CD4-positive, alpha-beta T cell (primary cell): ENCODE measurements around the gene TRPM4. TPM values are rescaled to one million over a fixed set of nuclear protein-coding genes. Genes with fewer than 3 reads are reported as not detected.

Experiments used
- ATAC-seq: fragments of 200-7000 bp; cut with Tn5 transposase; one replicate; pipeline ENCODE4 v1.10.0; 2022; ENCODE audit warnings: mild to moderate bottlenecking; ENCODE audit not compliant: poor library complexity
- CTCF ChIA-PET: fragments of 350-600 bp; sonication (Branson Sonifier 250); formaldehyde crosslinking; loops from one replicate; lab custom pipeline; 2021; ENCODE audit warnings: antibody characterized with exemption, inconsistent platforms; lab: Charles Lee
- POLR2A ChIA-PET: fragments of 350-600 bp; sonication (Branson Sonifier 250); formaldehyde crosslinking; loops from one replicate; lab custom pipeline; 2021; ENCODE audit warnings: antibody characterized with exemption, inconsistent platforms; lab: Charles Lee
- DNase-seq, 14 experiments: peaks; one replicate each; pipeline ENCODE4 v3.0.0-alpha.2; 2013 to 2020; ENCODE audit warnings: mixed read lengths in 2 of 14
- H3K27ac ChIP-seq, 2 donors: one replicate each; pipeline versions ENCODE4 v1.5.1 to v1.7.0; 2013; ENCODE audit warnings: low read length in 2 of 2, low read depth in 1 of 2, mild to moderate bottlenecking in 1 of 2
- H3K27me3 ChIP-seq, 2 experiments: 1 replicate in 1 of 2; 2 replicates in 1 of 2; pipeline versions ENCODE4 v1.6.1 to v1.7.0; 2013; ENCODE audit warnings: low read length in 2 of 2, control low read depth in 1 of 2, mild to moderate bottlenecking in 1 of 2, moderate library complexity in 1 of 2; ENCODE audit not compliant: insufficient read depth in 2 of 2, control insufficient read depth in 1 of 2
- H3K36me3 ChIP-seq: one replicate; pipeline ENCODE4 v1.6.1; 2013; ENCODE audit warnings: low read length, control low read depth; ENCODE audit not compliant: insufficient read depth
- H3K4me1 ChIP-seq: one replicate; pipeline ENCODE4 v1.6.1; 2013; ENCODE audit warnings: low read length, control low read depth; ENCODE audit not compliant: insufficient read depth
- H3K4me3 ChIP-seq: one replicate; pipeline ENCODE4 v1.5.1; 2013; ENCODE audit warnings: mild to moderate bottlenecking, low read length, moderate library complexity
- H3K9me3 ChIP-seq, 2 experiments: 1 replicate in 1 of 2; 2 replicates in 1 of 2; pipeline versions ENCODE4 v1.6.1 to v1.7.0; 2013; ENCODE audit warnings: low read length in 2 of 2, mild to moderate bottlenecking in 2 of 2, control low read depth in 1 of 2, moderate library complexity in 1 of 2; ENCODE audit not compliant: control insufficient read depth in 1 of 2, insufficient read depth in 1 of 2
- H3K27ac Mint-ChIP-seq: one replicate; pipeline ENCODE4 v1.8.0; 2020; ENCODE audit warnings: mixed read lengths
- H3K27me3 Mint-ChIP-seq: one replicate; pipeline ENCODE4 v1.8.0; 2021; ENCODE audit warnings: mixed read lengths
- H3K36me3 Mint-ChIP-seq: one replicate; pipeline ENCODE4 v1.8.0; 2021; ENCODE audit warnings: low read depth, mixed read lengths
- H3K4me1 Mint-ChIP-seq: one replicate; pipeline ENCODE4 v1.8.0; 2021; ENCODE audit warnings: low read depth, mixed read lengths
- H3K4me3 Mint-ChIP-seq: one replicate; pipeline ENCODE4 v1.8.0; 2020; ENCODE audit warnings: mild to moderate bottlenecking, mixed read lengths
- H3K9me3 Mint-ChIP-seq: one replicate; pipeline ENCODE4 v1.8.0; 2020; ENCODE audit warnings: mixed read lengths
- intact Hi-C, 2 experiments: fragments of 100-400 bp; cut with DNase I in 1 of 2; cut with micrococcal nuclease in 1 of 2; formaldehyde crosslinking; loops; one replicate each; pipeline versions ENCODE4 v1.15.1 to v1.9.0; 2023 to 2025; cut with DNase I, micrococcal nuclease
- total RNA-seq, 174 experiments: library from RNA in 2 of 174; stranded (reverse) in 2 of 174; gene quantifications; one replicate each; pipeline ENCODE4 v1.2.3 and lab custom pipeline; 2021 to 2026
- TF ChIP-seq, protein P1 (sequence below): fragments of 200-600 bp; IDR thresholded peaks from one replicate; pipeline ENCODE4 v1.8.0; 2022; ENCODE audit warnings: antibody characterized with exemption, mild to moderate bottlenecking

Gene TRPM4
- total RNA-seq, 2 experiments from 2014 or later, result not detected

- DNase-seq (no peak), ATAC-seq (no peak)
- Mint-ChIP-seq H3K27me3 (no peaks in the 10 kb centered on the region), H3K4me1 (peaks cover 15% of the 10 kb centered on the region), H3K27ac (no peak overlapping the region), H3K36me3 (no peaks in the 10 kb centered on the region), H3K9me3 (no peaks in the 10 kb centered on the region), H3K4me3 (no peak overlapping the region)
- Histone ChIP-seq H3K36me3 (no peaks in the 10 kb centered on the region), H3K4me3 (no peak overlapping the region), H3K27ac (no peak overlapping the region), H3K4me1 (peaks cover 14% of the 10 kb centered on the region), H3K27me3 (no peaks in the 10 kb centered on the region), H3K9me3 (peaks cover 0 to 6% of the 10 kb centered on the region in 2 experiments)
- POLR2A ChIA-PET, result no interaction called here
- CTCF ChIA-PET, result interaction anchor here (1.4 kb wide), 1 partner anchor 8 kb away, joined by 5 read pairs; no protein-coding TSS in a partner anchor
- intact Hi-C loops, result no loop called here
- TF ChIP-seq, protein P1, sequence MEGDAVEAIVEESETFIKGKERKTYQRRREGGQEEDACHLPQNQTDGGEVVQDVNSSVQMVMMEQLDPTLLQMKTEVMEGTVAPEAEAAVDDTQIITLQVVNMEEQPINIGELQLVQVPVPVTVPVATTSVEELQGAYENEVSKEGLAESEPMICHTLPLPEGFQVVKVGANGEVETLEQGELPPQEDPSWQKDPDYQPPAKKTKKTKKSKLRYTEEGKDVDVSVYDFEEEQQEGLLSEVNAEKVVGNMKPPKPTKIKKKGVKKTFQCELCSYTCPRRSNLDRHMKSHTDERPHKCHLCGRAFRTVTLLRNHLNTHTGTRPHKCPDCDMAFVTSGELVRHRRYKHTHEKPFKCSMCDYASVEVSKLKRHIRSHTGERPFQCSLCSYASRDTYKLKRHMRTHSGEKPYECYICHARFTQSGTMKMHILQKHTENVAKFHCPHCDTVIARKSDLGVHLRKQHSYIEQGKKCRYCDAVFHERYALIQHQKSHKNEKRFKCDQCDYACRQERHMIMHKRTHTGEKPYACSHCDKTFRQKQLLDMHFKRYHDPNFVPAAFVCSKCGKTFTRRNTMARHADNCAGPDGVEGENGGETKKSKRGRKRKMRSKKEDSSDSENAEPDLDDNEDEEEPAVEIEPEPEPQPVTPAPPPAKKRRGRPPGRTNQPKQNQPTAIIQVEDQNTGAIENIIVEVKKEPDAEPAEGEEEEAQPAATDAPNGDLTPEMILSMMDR, result no peak
Measured at GRCh38 chr19:49190781-49191180, 33.2 kb downstream of the TRPM4 start.

- ChIA-PET POLR2A (no interaction called here), CTCF (no interaction called here)
- TF ChIP-seq, protein P1, result no peak
- H3K36me3 ChIP-seq, result no peaks in the 10 kb centered on the region
- H3K27ac Mint-ChIP-seq, result no peak overlapping the region
- peaks cover 9% of the 10 kb centered on the region for H3K4me1 Mint-ChIP-seq
- H3K9me3 ChIP-seq, result peaks cover 0 to 1% of the 10 kb centered on the region in 2 experiments
- intact Hi-C loops, result no loop called here
- no peaks in the 10 kb centered on the region for H3K36me3 Mint-ChIP-seq
- no peaks in the 10 kb centered on the region for H3K9me3 Mint-ChIP-seq
- H3K4me3 ChIP-seq, result no peak overlapping the region
- H3K27me3 Mint-ChIP-seq, result peaks cover 8% of the 10 kb centered on the region
- H3K4me1 ChIP-seq, result peaks cover 14% of the 10 kb centered on the region
- no peak overlapping the region for H3K27ac ChIP-seq
- H3K4me3 Mint-ChIP-seq, result no peak overlapping the region
- ATAC-seq (no peak), DNase-seq (no peak)
- H3K27me3 ChIP-seq, result no peaks in the 10 kb centered on the region
Measured at GRCh38 chr19:49193822-49194394, 36.3 kb downstream of the TRPM4 start.

GRCh38 chr19:49194408-49194807 is 36.8 kb downstream of the TRPM4 start:
- H3K36me3 ChIP-seq, result no peaks in the 10 kb centered on the region
- DNase-seq (no peak), ATAC-seq (no peak)
- no peak overlapping the region for H3K4me3 ChIP-seq
- ChIA-PET POLR2A (no interaction called here), CTCF (no interaction called here)
- no peaks in the 10 kb centered on the region for H3K36me3 Mint-ChIP-seq
- peaks cover 7% of the 10 kb centered on the region for H3K4me1 Mint-ChIP-seq
- intact Hi-C loops, result no loop called here
- H3K9me3 Mint-ChIP-seq, result no peaks in the 10 kb centered on the region
- TF ChIP-seq, protein P1, result no peak
- no peaks in the 10 kb centered on the region for H3K9me3 ChIP-seq
- peaks cover 10% of the 10 kb centered on the region for H3K4me1 ChIP-seq
- H3K4me3 Mint-ChIP-seq, result no peak overlapping the region
- no peak overlapping the region for H3K27ac ChIP-seq
- no peak overlapping the region for H3K27ac Mint-ChIP-seq
- H3K27me3 Mint-ChIP-seq, result peaks cover 10% of the 10 kb centered on the region
- H3K27me3 ChIP-seq, result no peaks in the 10 kb centered on the region
